Lower leg skin (tissue), 4 donors: Measurements from ENCODE around the gene CDCP2. TPM values are rescaled to one million over a fixed set of nuclear protein-coding genes. Genes with fewer than 3 reads are reported as not detected.

Experiments
- DNase-seq, 2 donors: peaks; one replicate each; pipeline ENCODE4 v3.0.0-alpha.2; 2019; ENCODE audit warnings: low spot score in 2 of 2
- H3K4me3 ChIP-seq: fragments of 200-600 bp; sonication (generic); 2 replicates; pipeline ENCODE4 v1.5.1; 2017; ENCODE audit warnings: mild to moderate bottlenecking, low read depth; ENCODE audit not compliant: poor library complexity, severe bottlenecking
- POLR2A ChIP-seq, 2 donors: fragments of 450-650 bp; IDR thresholded peaks; one replicate each; pipeline ENCODE4 v1.6.1; 2016 to 2017; ENCODE audit warnings: antibody characterized with exemption in 2 of 2, mild to moderate bottlenecking in 1 of 2, moderate library complexity in 1 of 2
- WGBS, 2 donors: methylation state at CpG; one replicate each; pipeline ENCODE4 v1.1.5; 2018; 5-methylcytosine and 5-hydroxymethylcytosine counted together
- intact Hi-C: fragments of 100-400 bp; cut with DNase I; formaldehyde crosslinking; loops from one replicate; pipeline ENCODE4 v1.15.0; 2023; ENCODE audit warnings: low total_unique reads
- total RNA-seq, 4 donors: library from RNA; depleted of rRNA; stranded (reverse); fragments of >200 nt; gene quantifications; one replicate each; pipeline ENCODE4 v1.1.0, GENCODE V29; 2016
- TF ChIP-seq, protein P1 (sequence below), 3 donors: fragments of 450-650 bp; IDR thresholded peaks; one replicate each; pipeline ENCODE4 v1.5.1; 2016; ENCODE audit warnings: antibody characterized with exemption in 3 of 3, mild to moderate bottlenecking in 3 of 3, moderate library complexity in 2 of 3

The CDCP2 gene
- total RNA-seq, 4 donors from 2014 or later: 0.23 to 0.47 (median 0.46) TPM; not detected in 1

DNA sequence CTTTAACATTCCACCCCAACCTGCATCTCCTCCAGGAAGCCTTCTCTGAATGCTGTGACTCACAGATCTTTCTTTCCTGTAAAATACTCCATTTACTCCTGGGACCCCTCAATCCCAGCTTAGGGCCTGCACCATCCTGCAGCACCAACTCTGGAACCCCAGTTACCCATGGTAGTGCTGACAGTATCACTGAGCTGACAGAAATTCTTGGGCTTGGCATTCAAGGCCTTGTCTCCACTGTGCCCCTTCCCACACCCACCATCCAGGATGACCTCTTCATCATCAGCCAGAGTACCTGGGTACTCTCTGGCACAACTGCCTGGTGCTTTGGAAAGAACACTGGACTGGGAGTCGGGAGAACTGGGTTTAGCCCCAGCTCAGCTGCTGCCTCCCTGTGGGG lies 38.7 kb upstream of the CDCP2 start:
- no peak overlapping the region for H3K4me3 ChIP-seq
- intact Hi-C loops: no loop called here
- 100% methylated on average over 1 of the region's 1 CpG for WGBS, 2 donors
- TF ChIP-seq, protein P1, sequence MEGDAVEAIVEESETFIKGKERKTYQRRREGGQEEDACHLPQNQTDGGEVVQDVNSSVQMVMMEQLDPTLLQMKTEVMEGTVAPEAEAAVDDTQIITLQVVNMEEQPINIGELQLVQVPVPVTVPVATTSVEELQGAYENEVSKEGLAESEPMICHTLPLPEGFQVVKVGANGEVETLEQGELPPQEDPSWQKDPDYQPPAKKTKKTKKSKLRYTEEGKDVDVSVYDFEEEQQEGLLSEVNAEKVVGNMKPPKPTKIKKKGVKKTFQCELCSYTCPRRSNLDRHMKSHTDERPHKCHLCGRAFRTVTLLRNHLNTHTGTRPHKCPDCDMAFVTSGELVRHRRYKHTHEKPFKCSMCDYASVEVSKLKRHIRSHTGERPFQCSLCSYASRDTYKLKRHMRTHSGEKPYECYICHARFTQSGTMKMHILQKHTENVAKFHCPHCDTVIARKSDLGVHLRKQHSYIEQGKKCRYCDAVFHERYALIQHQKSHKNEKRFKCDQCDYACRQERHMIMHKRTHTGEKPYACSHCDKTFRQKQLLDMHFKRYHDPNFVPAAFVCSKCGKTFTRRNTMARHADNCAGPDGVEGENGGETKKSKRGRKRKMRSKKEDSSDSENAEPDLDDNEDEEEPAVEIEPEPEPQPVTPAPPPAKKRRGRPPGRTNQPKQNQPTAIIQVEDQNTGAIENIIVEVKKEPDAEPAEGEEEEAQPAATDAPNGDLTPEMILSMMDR (IDR thresholded peaks at IDR 0.05): no peak
- TF ChIP-seq POLR2A (IDR thresholded peaks at IDR 0.05): no peak
- DNase-seq: no peak

DNA sequence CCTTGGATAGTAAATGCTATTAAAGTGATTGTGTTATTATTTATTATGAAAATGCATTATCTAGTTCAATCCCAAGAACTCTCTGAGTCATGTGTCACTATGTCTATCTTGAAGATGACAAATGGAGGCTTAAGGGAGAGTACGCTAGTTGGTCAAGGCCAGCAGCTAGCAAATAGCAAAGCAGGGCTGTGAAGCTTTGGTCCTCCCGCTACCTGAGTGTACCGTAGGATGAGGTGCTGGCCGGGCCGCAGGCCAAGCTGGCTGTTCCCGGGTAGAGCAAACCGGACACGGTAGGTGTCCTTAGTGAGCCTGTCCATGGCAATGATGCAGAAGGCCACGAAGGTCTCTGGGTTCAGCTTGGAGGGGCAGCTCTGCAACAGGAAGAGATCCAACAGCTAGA lies 37.7 kb upstream of the CDCP2 start:
- H3K4me3 ChIP-seq: no peak overlapping the region
- 94% methylated on average over 9 of the region's 9 CpGs for WGBS, 2 donors
- intact Hi-C loops: no loop called here
- DNase-seq: no peak
- TF ChIP-seq POLR2A (IDR thresholded peaks at IDR 0.05): no peak
- TF ChIP-seq, protein P1 (IDR thresholded peaks at IDR 0.05): no peak

DNA sequence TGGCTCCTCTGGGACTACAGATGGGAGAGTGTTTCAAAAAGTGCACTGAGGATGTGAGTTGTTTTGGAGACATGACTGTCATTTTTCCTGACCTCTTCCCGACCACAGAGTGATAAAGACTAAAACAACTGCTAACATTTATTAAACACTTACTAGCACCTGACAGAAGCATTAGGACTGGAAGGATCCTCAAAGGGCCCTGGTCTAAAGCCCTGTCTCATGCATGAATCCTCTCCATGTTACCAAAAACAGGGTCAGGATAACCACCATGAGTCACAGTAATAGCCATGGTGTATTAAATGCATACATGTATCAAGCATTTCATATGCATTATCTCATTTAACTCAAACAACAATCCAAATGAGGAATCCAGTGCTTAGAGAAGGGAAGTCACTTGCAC lies 35.5 kb upstream of the CDCP2 start:
- DNase-seq: no peak
- TF ChIP-seq POLR2A (IDR thresholded peaks at IDR 0.05): no peak
- 88 to 100% methylated on average over 1 of the region's 1 CpG for WGBS, 2 donors
- intact Hi-C loops: no loop called here
- H3K4me3 ChIP-seq: no peak overlapping the region

DNA sequence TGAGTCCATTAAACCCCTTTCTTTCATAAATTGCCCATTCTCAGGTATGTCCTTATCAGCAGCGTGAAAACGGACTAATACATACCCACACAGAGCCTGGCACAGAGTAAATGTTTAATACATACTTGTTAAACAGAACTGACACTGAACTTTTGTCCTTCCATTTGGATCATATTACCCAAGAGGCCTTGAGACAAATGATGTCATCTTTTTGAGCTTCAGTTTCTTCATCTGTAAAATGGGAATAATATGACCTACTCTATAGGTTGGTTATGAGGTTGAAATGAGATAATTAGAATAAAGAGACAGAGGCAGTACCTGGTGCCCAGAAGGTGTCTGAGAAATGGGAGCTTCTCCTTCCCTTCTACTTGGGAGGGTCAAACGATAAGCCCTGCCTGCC lies 33.3 kb upstream of the CDCP2 start:
- no peak overlapping the region for H3K4me3 ChIP-seq
- intact Hi-C loops: no loop called here
- no peak for TF ChIP-seq POLR2A (IDR thresholded peaks at IDR 0.05)
- TF ChIP-seq, protein P1 (IDR thresholded peaks at IDR 0.05): no peak
- WGBS, 2 donors: 91 to 96% methylated on average over 3 of the region's 3 CpGs
- no peak for DNase-seq

DNA sequence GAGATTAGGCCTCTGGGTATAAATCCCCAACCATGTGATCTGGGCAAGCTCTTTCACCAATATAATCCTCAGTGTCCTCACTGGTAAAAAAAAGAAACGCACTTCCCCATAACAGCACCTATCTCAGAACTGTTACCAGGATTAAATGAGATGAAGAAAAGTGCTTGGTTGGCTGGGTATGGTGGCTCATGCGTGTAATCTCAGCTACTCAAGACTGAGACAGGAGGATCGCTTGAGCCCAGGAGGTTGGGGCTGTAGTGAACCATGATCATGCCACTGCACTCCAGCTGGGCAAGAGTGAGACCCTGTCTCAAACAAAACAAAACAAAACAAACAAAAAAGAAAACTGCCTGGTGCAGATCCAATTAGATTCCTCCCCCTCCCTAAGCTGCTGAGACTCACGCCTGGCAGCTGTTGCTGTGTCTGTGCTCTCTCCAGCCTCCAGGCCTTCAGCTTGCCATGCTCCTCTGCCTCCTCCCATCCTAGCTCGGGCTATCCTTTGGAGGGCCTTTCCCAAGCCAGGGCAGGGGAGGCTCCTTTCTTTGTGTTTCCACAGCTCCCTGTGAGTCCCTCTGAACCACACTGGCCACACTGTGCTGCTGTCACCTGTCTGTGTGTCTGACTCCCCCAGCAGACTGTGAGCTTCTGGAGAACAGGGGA lies 28.0 kb upstream of the CDCP2 start:
- intact Hi-C loops: no loop called here

DNA sequence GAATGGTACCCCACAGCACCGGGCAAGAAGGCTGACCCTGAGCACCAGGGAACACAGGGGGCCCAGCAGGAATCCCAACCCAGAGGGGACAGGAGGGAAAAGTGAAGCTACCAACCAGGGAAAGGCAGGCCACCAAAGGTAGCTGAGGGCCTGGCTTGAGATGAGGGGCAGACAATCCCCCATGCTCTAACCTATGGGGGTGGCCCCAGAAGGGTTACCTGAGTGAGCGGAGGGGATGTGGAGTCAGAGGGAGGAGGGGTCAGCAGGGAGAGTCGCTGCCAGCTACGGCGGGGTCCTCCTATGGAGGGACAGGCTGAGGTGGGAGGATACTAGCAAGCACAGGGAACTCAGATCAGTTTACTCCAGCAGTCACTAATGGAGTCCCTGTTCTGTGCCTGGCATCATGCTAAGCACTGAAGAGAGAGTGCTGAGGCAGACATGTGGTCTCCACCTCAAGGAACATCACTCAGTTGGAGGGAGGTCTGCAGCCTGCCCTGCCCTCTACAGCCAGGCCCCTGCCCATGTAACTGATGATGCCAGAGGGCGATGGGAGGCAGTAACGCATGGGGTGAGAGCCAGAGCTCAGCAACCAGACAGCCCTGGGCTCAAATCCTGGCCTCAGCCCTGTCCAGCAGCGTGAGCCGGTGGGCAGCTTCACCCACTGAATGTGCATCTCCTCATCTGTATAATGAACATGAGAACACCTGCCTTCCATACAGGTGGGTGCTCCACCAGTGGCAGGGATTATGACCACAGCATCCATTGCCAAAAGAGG lies 25.7 kb upstream of the CDCP2 start:
- no peak for TF ChIP-seq POLR2A (IDR thresholded peaks at IDR 0.05)
- TF ChIP-seq, protein P1 (IDR thresholded peaks at IDR 0.05): no peak
- 82 to 83% methylated on average over 9 of the region's 9 CpGs for WGBS, 2 donors
- no peak for DNase-seq
- H3K4me3 ChIP-seq: no peak overlapping the region
- intact Hi-C loops: no loop called here

More for the DNA sequence above, 28.0 kb upstream of the CDCP2 start:
- 95 to 98% methylated on average over 5 of the region's 5 CpGs for WGBS, 2 donors
- no peak for DNase-seq
- TF ChIP-seq, protein P1 (IDR thresholded peaks at IDR 0.05): no peak
- no peak for TF ChIP-seq POLR2A (IDR thresholded peaks at IDR 0.05)
- no peak overlapping the region for H3K4me3 ChIP-seq
